ENCODE results near the gene PARN. TPM values are rescaled to one million over a fixed set of nuclear protein-coding genes. Genes with fewer than 3 reads are reported as not detected.
A peak's percentile ranks its signal among the peaks of the same experiment; 100 is the strongest.

The PARN gene
- total RNA-seq, result 100 to 1,000 TPM in 2 of 4 donors, 10 to 100 TPM in 2; 69.8 to 214 (median 120) TPM

- Histone ChIP-seq H3K4me3 (replicated peaks in 1 of 3) (peak within 1 kb of the TSS; percentile 73 to 82 (median 75)), H3K9me3 (no peaks in the 10 kb centered on the region), H3K4me1 (peaks cover 22 to 35% of the 10 kb centered on the region in 2 donors), H3K27ac (peak within 1 kb of the TSS; percentile 82 to 92 (median 89)), H3K27me3 (no peaks in the 10 kb centered on the region), H3K36me3 (peaks cover 13 to 15% of the 10 kb centered on the region in 2 donors)
- WGBS, 2 donors, result 2 to 5% methylated on average over 8 to 20 of the region's 51 CpGs
- TF ChIP-seq POLR2A (IDR thresholded peaks at IDR 0.05) (peak; percentile 71 to 94), CTCF (IDR thresholded peaks at IDR 0.05) (no peak)
- intact Hi-C loops (cut with DNase I), result no loop called here
- peak; percentile 97 for DNase-seq
These were observed at the start of gene PARN for GRCh38 chr16:14629919-14630619. Gene PARN, minus strand, starts transcription at chr16:14630260. Its CDS starts 135 bp downstream, at chr16:14630125.

- 75 to 93% methylated on average over 11 of the region's 11 CpGs for WGBS, 2 donors
- no peak for TF ChIP-seq POLR2A (IDR thresholded peaks at IDR 0.05)
- H3K36me3 ChIP-seq, result no peaks in the 10 kb centered on the region
- no peak overlapping the region for H3K4me3 ChIP-seq (replicated peaks in 1 of 3)
- no peaks in the 10 kb centered on the region for H3K9me3 ChIP-seq
- H3K27me3 ChIP-seq, result no peaks in the 10 kb centered on the region
- H3K4me1 ChIP-seq, result no peaks in the 10 kb centered on the region
- intact Hi-C loops (cut with DNase I), result no loop called here
- no peak overlapping the region for H3K27ac ChIP-seq
- no peak for DNase-seq
These were observed 48.9 kb upstream of the PARN start for GRCh38 chr16:14678748-14679497.

GRCh38 chr16:14677627-14678026 is 47.6 kb upstream of the PARN start:
- Histone ChIP-seq H3K27me3 (no peaks in the 10 kb centered on the region), H3K27ac (no peak overlapping the region), H3K4me3 (replicated peaks in 1 of 3) (no peak overlapping the region), H3K36me3 (no peaks in the 10 kb centered on the region), H3K9me3 (no peaks in the 10 kb centered on the region), H3K4me1 (peaks cover 0 to under 1% of the 10 kb centered on the region in 2 donors)
- intact Hi-C loops (cut with DNase I), result no loop called here
- WGBS, 2 donors, result 92 to 95% methylated on average over 5 of the region's 5 CpGs
- DNase-seq, result no peak
- TF ChIP-seq CTCF (IDR thresholded peaks at IDR 0.05) (no peak), POLR2A (IDR thresholded peaks at IDR 0.05) (no peak)

GRCh38 chr16:14676633-14677032 is 46.6 kb upstream of the PARN start:
- DNase-seq, result no peak
- Histone ChIP-seq H3K4me1 (peaks cover 0 to 8% of the 10 kb centered on the region in 2 donors), H3K4me3 (replicated peaks in 1 of 3) (no peak overlapping the region), H3K36me3 (no peaks in the 10 kb centered on the region), H3K27me3 (no peaks in the 10 kb centered on the region), H3K27ac (no peak overlapping the region), H3K9me3 (no peaks in the 10 kb centered on the region)
- WGBS, 2 donors, result 88 to 96% methylated on average over 3 of the region's 3 CpGs
- TF ChIP-seq CTCF (IDR thresholded peaks at IDR 0.05) (no peak), POLR2A (IDR thresholded peaks at IDR 0.05) (no peak)
- intact Hi-C loops (cut with DNase I), result no loop called here

- H3K36me3 ChIP-seq, result peaks cover 5 to 12% of the 10 kb centered on the region in 2 donors
- TF ChIP-seq POLR2A (IDR thresholded peaks at IDR 0.05) (no peak), CTCF (IDR thresholded peaks at IDR 0.05) (no peak)
- intact Hi-C loops (cut with DNase I), result no loop called here
- H3K27me3 ChIP-seq, result no peaks in the 10 kb centered on the region
- H3K9me3 ChIP-seq, result no peaks in the 10 kb centered on the region
- 28 to 32% methylated on average over 7 of the region's 7 CpGs for WGBS, 2 donors
- peaks cover 0 to 8% of the 10 kb centered on the region in 2 donors for H3K4me1 ChIP-seq
- no peak overlapping the region for H3K4me3 ChIP-seq (replicated peaks in 1 of 3)
- H3K27ac ChIP-seq, result no peak overlapping the region
- peak; percentile 22 to 27 for DNase-seq
These were observed 42.4 kb upstream of the PARN start for GRCh38 chr16:14672403-14672971.

Data from thyroid gland (tissue), 4 donors.